ENCODE data around the gene GLRX5. TPM values are rescaled to one million over a fixed set of nuclear protein-coding genes. Genes with fewer than 3 reads are reported as not detected.

The GLRX5 gene
- total RNA-seq, 3 donors from 2014 or later, result 29.1 to 36.1 (median 33.6) TPM

DNA sequence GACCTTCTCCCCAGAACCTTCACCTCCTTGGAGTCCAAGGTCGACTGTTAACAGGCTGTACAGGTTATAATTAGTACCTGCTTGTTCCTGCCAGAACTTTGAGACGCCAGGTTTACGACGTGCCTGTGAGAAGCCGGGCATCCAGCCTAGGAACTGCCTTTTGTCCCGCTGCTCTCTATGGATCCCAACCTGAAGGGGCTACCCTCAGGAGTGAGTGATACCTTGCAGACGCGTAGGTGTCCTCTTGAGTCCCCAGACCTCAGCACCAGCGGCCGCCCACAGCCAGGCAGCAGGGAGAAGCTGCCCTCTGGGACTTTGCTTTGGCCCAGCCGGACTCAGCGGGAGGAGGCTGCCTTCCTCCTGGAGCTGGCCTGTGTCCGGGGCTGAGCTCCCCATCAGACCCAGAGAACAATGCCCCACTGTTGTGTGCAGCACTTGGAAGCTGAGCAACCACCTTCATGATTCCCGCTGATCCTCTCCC is 34.6 kb upstream of the GLRX5 start:
- Histone ChIP-seq H3K4me1 (peaks cover 6 to 7% of the 10 kb centered on the region in 2 donors), H3K36me3 (no peaks in the 10 kb centered on the region), H3K4me3 (no peak overlapping the region), H3K9me3 (no peaks in the 10 kb centered on the region), H3K27me3 (no peaks in the 10 kb centered on the region), H3K27ac (peak overlapping the region; percentile 54 to 75)
- DNase-seq (ENCODE audit: low spot score in 2 of 2), result no peak
- intact Hi-C loops (cut with DNase I; ENCODE audit: low total_unique reads), result no loop called here
- TF ChIP-seq CTCF (IDR thresholded peaks at IDR 0.05) (no peak), POLR2A (IDR thresholded peaks at IDR 0.05) (no peak), POLR2AphosphoS5 (IDR thresholded peaks at IDR 0.05) (no peak)

- Histone ChIP-seq H3K4me3 (no peak overlapping the region), H3K9me3 (no peaks in the 10 kb centered on the region), H3K27ac (peak overlapping the region; percentile 54 to 75), H3K4me1 (peaks cover 6 to 7% of the 10 kb centered on the region in 2 donors), H3K27me3 (no peaks in the 10 kb centered on the region), H3K36me3 (no peaks in the 10 kb centered on the region)
- no peak for DNase-seq (ENCODE audit: low spot score in 2 of 2)
- intact Hi-C loops (cut with DNase I; ENCODE audit: low total_unique reads), result no loop called here
- TF ChIP-seq POLR2A (IDR thresholded peaks at IDR 0.05) (no peak), POLR2AphosphoS5 (IDR thresholded peaks at IDR 0.05) (no peak), CTCF (IDR thresholded peaks at IDR 0.05) (no peak)
Measured at GRCh38 chr14:95500772-95501401, 34.0 kb upstream of the GLRX5 start.

GRCh38 chr14:95502381-95502950 is 32.4 kb upstream of the GLRX5 start:
- H3K27ac ChIP-seq, result peak overlapping the region in 1 of 2 donors; percentile 75
- DNase-seq (ENCODE audit: low spot score in 2 of 2), result no peak
- H3K9me3 ChIP-seq, result no peaks in the 10 kb centered on the region
- no peaks in the 10 kb centered on the region for H3K27me3 ChIP-seq
- intact Hi-C loops (cut with DNase I; ENCODE audit: low total_unique reads), result no loop called here
- no peaks in the 10 kb centered on the region for H3K36me3 ChIP-seq
- H3K4me3 ChIP-seq, result no peak overlapping the region
- peaks cover 10 to 13% of the 10 kb centered on the region in 2 donors for H3K4me1 ChIP-seq
- TF ChIP-seq POLR2AphosphoS5 (IDR thresholded peaks at IDR 0.05) (no peak), CTCF (IDR thresholded peaks at IDR 0.05) (no peak), POLR2A (IDR thresholded peaks at IDR 0.05) (no peak)

GRCh38 chr14:95503365-95504134 is 31.3 kb upstream of the GLRX5 start:
- DNase-seq (ENCODE audit: low spot score in 2 of 2), result no peak
- TF ChIP-seq POLR2AphosphoS5 (IDR thresholded peaks at IDR 0.05) (no peak), POLR2A (IDR thresholded peaks at IDR 0.05) (no peak), CTCF (IDR thresholded peaks at IDR 0.05) (no peak)

More at GRCh38 chr14:95503365-95504134, 31.3 kb upstream of the GLRX5 start:
- H3K4me1 ChIP-seq, result peaks cover 19 to 24% of the 10 kb centered on the region in 2 donors
- no peaks in the 10 kb centered on the region for H3K27me3 ChIP-seq
- H3K9me3 ChIP-seq, result no peaks in the 10 kb centered on the region
- H3K4me3 ChIP-seq, result no peak overlapping the region
- H3K27ac ChIP-seq, result peak overlapping the region in 1 of 2 donors; percentile 20
- intact Hi-C loops (cut with DNase I; ENCODE audit: low total_unique reads), result no loop called here
- no peaks in the 10 kb centered on the region for H3K36me3 ChIP-seq

Data from breast epithelium (tissue), 4 donors.